Measurements from ENCODE around the gene SORBS1.

Gene SORBS1

DNA sequence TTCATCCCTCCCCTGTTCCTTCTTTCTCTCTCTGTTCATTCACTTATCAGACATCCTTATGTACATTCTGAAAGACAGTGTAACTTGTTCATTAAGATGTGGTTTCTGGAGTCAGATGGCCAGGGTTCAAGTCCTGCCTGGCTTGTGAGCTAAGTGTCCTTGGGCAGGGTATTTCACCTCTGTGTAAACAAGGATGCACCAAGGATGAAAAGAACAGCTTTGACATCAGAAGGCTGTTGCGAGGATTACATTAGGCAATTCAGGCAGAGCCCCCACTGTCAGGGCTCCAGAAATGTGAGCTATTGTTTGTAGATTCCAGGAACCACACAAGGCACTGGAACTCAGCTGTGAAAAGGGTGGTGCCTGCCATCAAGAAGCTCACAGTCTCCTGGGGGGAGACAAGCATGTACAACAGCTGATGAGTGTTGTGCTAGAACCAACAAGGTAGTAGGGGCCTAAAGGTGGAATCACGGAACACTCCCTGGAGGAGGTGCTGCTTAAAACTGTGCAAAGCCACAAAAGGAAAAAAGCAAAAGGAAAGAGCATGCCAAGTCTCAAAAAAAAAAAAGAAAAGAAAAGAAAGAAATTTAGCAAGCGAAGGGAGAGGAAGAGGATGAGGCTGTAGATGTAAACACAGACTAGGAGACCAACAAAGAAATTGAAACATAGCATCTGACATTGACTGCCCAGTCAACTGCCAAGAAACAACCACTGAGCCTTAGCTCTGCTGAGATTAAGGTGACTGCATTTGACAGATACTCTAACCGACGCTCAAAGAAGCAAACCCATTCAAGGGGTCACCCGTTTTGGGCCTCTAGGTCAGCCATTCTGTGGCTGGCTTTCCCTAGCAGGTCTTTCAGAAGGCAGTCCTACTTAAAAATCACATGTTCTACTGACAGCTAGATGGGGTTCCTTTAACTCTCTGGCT is 282.8 kb downstream of the SORBS1 start:
- no peak for DNase-seq (ENCODE audit: low read depth in 1 of 2, low spot score in 1 of 2)

GRCh38 chr10:95277614-95278013 is 283.6 kb downstream of the SORBS1 start:
- DNase-seq (ENCODE audit: low read depth in 1 of 2, low spot score in 1 of 2): no peak

- no peak for DNase-seq (ENCODE audit: low read depth in 1 of 2, low spot score in 1 of 2)
These were observed 284.0 kb downstream of the SORBS1 start for GRCh38 chr10:95277201-95277570.

GRCh38 chr10:95276367-95277200 is 284.6 kb downstream of the SORBS1 start:
- no peak for DNase-seq (ENCODE audit: low read depth in 1 of 2, low spot score in 1 of 2)

- DNase-seq (ENCODE audit: low read depth in 1 of 2, low spot score in 1 of 2): no peak
These were observed 285.3 kb downstream of the SORBS1 start for GRCh38 chr10:95275726-95276366.

DNA sequence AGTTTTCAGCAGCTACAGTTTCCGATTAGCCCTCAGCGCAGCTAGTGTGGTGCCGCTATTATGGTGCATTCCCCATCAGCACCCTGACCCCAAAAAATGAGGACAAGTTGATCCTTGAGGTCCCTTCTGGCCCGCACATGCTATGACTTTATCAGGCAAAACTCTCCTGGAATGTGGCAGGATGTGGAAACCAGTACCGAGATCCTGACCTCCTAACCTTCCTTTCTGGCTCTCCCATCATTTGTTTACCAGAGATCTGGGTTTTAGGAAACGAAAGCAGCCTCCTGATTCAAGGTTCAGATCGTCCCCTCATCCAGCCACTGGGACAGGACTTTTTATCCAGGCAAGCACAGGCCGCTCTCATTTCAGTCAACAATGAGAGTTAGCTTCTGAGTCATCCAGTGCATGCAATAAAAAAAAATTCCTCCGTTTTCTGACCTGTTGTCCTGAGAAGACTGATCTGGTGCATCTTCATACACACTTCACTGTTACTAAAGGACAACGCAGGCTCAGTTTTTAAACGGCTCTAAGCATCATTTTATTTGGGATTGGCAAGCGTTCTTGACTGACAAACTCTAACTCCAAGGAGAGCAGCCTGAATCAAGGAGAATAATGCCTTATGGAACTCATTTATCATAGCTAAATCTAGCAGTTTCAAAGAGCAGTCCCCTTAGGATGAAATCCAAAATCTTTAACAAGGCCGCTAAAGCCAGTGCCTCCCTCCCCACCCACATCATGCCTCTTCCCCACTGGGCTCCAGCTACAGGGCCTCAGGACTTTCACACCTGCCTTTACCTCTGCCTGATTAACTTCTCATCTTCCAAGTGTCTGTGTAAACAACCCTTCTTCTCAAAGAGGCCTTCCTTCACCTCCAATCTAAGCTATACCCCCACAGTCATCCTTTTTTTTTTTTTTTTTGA is 287.5 kb downstream of the SORBS1 start:
- no peak for DNase-seq (ENCODE audit: low read depth in 1 of 2, low spot score in 1 of 2)

- DNase-seq (ENCODE audit: low read depth in 1 of 2, low spot score in 1 of 2): no peak
These were observed 292.7 kb downstream of the SORBS1 start for GRCh38 chr10:95268438-95268837.

- DNase-seq (ENCODE audit: low read depth in 1 of 2, low spot score in 1 of 2): no peak
These were observed 293.9 kb downstream of the SORBS1 start for GRCh38 chr10:95267251-95267650.

- DNase-seq (ENCODE audit: low read depth in 1 of 2, low spot score in 1 of 2): no peak
These were observed 294.5 kb downstream of the SORBS1 start for GRCh38 chr10:95266674-95267095.

DNA sequence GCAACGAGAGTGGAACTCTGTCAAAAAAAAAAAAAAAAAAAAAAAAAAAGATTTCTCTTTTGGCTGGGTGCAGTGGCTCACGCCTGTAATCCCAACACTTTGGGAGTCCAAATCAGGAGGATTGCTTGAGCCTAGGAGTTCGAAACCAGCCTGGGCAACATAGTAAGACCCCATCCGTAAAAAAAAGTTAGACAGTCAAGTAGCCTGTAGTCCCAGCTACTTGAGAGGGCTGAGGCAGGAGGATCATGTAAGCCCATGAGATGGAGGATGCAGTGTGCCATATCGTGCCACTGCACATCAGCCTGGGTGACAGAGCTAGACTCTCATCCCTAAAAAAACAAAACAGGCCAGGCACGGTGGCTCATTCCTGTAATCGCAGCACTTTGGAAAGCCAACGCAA is 295.6 kb downstream of the SORBS1 start:
- DNase-seq (ENCODE audit: low read depth in 1 of 2, low spot score in 1 of 2): no peak

GRCh38 chr10:95264227-95265051 is 296.7 kb downstream of the SORBS1 start:
- DNase-seq (ENCODE audit: low read depth in 1 of 2, low spot score in 1 of 2): no peak

GRCh38 chr10:95263864-95264226 is 297.3 kb downstream of the SORBS1 start:
- DNase-seq (ENCODE audit: low read depth in 1 of 2, low spot score in 1 of 2): no peak

DNA sequence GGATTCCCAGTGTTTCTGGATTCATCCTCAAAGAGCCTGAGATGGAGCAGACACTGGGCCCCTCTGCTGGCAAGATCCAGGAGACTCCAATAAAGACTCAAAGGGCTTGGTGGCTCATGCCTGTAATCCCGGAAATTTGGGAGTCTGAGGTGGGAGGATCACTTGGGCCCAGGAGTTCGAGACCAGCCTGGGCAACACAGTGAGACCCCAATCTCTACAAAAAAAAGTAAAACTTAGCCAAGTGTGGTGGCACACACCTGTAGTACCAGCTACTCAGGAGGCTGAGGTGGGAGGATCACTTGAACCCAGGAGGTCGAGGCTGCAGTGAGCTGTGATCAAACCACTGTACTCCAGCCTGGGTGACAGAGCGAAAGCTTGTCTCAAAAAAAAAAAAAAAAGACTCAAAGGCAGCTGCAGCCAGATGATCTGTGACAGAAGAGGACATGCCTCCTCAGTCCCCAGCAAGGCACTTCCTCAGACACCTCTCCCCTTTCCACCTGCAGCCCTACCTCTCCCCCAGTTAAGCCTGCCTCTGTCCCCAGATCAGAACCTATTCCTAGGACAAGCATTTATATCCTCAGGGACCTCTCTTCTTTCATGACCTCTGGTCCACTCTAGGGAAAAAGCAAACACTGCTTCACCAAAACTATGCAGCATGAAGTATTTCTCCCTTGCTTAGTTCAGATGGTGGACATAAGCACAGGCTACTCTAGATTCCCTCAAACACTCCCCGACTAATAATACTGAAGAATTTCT is 298.2 kb downstream of the SORBS1 start:
- DNase-seq (ENCODE audit: low read depth in 1 of 2, low spot score in 1 of 2): no peak

DNA sequence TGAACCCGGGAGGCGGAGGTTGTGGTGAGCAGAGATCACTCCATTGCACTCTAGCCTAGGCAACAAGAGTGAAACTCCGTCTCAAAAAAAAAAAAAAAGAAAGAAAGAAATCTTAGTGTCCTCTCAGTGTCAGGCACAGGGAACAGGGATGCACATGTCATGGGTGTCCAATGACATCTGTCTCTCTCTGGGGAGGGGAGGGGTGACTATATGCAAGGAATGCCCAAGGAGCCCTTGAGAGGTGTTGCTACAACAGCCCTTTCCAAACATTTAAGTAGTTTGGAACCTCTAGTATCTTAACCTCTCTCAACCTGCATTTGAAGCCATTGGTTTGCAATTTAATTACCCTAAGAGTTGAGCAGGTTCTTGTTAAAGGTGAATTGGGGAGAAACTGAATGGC is 299.2 kb downstream of the SORBS1 start:
- no peak for DNase-seq (ENCODE audit: low read depth in 1 of 2, low spot score in 1 of 2)

All from stimulated activated CD4-positive, alpha-beta T cell treated with anti-CD3 and anti-CD28 coated beads, Interleukin-15, amount 100 ng/mL, for 1 hour (primary cell).